C4-2B (cell line): ENCODE data around the gene SURF1.

Source experiments
- ZFX ChIP-seq: fragments of 450-650 bp; IDR thresholded peaks from 2 replicates; pipeline ENCODE4 v1.6.1; 2017
- TF ChIP-seq, protein P1 (sequence below): fragments of 450-650 bp; conservative IDR thresholded peaks from 2 replicates; pipeline ENCODE4 v1.5.1; 2017; ENCODE audit warnings: mild to moderate bottlenecking

DNA sequence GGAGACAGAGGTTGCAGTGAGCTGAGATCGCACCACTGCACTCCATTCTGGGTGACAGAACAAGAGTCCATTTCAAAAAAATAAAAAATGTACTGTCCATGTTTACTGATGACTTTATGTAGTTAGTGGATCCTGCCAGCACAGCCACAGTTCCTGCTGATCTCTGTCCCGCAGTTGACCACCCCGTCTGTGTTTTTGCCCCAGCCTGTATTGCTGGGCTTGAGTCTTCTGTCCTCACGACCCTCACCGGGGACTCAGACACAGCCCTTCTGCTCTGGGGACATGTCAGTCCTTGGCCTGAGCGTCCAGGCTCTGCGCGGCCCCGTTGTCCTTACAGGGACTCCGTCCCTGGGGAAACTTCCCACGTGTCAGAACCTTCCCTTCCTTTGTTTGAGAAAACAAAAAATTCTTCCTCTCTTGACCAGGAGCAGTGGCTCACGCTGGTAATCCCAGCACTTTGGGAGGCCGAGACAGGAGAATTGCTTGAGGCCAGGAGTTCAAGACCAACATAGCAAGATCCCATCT lies 34.8 kb downstream of the SURF1 start:
- TF ChIP-seq, protein P1, sequence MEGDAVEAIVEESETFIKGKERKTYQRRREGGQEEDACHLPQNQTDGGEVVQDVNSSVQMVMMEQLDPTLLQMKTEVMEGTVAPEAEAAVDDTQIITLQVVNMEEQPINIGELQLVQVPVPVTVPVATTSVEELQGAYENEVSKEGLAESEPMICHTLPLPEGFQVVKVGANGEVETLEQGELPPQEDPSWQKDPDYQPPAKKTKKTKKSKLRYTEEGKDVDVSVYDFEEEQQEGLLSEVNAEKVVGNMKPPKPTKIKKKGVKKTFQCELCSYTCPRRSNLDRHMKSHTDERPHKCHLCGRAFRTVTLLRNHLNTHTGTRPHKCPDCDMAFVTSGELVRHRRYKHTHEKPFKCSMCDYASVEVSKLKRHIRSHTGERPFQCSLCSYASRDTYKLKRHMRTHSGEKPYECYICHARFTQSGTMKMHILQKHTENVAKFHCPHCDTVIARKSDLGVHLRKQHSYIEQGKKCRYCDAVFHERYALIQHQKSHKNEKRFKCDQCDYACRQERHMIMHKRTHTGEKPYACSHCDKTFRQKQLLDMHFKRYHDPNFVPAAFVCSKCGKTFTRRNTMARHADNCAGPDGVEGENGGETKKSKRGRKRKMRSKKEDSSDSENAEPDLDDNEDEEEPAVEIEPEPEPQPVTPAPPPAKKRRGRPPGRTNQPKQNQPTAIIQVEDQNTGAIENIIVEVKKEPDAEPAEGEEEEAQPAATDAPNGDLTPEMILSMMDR: no peak
- no peak for TF ChIP-seq ZFX
